Testis (tissue), 3 donors: ENCODE results near the gene GLCE. TPM values are rescaled to one million over a fixed set of nuclear protein-coding genes. Genes with fewer than 3 reads are reported as not detected.

Experiments
- DNase-seq: peaks from one replicate; pipeline ENCODE4 v3.0.0-alpha.2; 2019
- H3K27ac ChIP-seq, 2 donors: fragments of 200-600 bp; sonication (generic); one replicate each; pipeline ENCODE4 v1.5.1; 2019
- H3K27me3 ChIP-seq: fragments of 200-600 bp; sonication (generic); one replicate; pipeline ENCODE4 v1.5.1; 2019
- H3K36me3 ChIP-seq: fragments of 200-600 bp; sonication (generic); one replicate; pipeline ENCODE4 v1.5.1; 2017; ENCODE audit warnings: low read depth; ENCODE audit errors: missing control alignments
- H3K4me1 ChIP-seq: fragments of 200-600 bp; sonication (generic); one replicate; pipeline ENCODE4 v1.5.1; 2019
- H3K4me3 ChIP-seq, 2 donors: fragments of 200-600 bp; sonication (generic); one replicate each; pipeline ENCODE4 v1.5.1; 2017 to 2019
- H3K9me3 ChIP-seq: fragments of 200-600 bp; sonication (generic); one replicate; pipeline ENCODE4 v1.5.1; 2017
- CTCF ChIP-seq, 3 experiments: fragments of 450-650 bp in 2 of 3; fragments of 200-600 bp in 1 of 3; sonication (generic) in 1 of 3; IDR thresholded peaks; one replicate each; pipeline ENCODE4 v1.5.1; 2016 to 2019; ENCODE audit warnings: antibody characterized with exemption in 3 of 3, mild to moderate bottlenecking in 2 of 3, moderate library complexity in 1 of 3
- POLR2A ChIP-seq: fragments of 450-650 bp; IDR thresholded peaks from one replicate; pipeline ENCODE4 v1.6.1; 2017; ENCODE audit warnings: antibody characterized with exemption, mild to moderate bottlenecking, moderate library complexity
- WGBS, 2 donors: methylation state at CpG; one replicate each; pipeline ENCODE4 v1.1.5; 2018; 5-methylcytosine and 5-hydroxymethylcytosine counted together
- intact Hi-C: fragments of 100-400 bp; cut with DNase I; formaldehyde crosslinking; loops from one replicate; pipeline ENCODE4 v1.15.1; 2023; ENCODE audit warnings: low total_unique reads
- polyA plus RNA-seq: library from polyadenylated mRNA; stranded (reverse); fragments of 350-450 nt; fragmentation: Illumina TruSeq; extraction: RNeasy Lipid Tissue Mini Kit (QIAGEN cat#74804); gene quantifications from one replicate; pipeline ENCODE4 v1.2.3, GENCODE V29; 2014; ENCODE audit warnings: low read depth, low replicate concordance; ENCODE audit not compliant: insufficient read depth
- total RNA-seq, 2 donors: library from RNA; depleted of rRNA; stranded (reverse); fragments of >200 nt; gene quantifications; one replicate each; pipeline ENCODE4 v1.2.3, GENCODE V29; 2016

GLCE gene
- total and polyA plus RNA-seq, 3 donors from 2014 or later: 10.2 to 18.0 (median 15.5) TPM

- no peak for DNase-seq
Measured at GRCh38 chr15:69200832-69201745, 40.7 kb downstream of the GLCE start.

GRCh38 chr15:69206079-69206478 is 45.6 kb downstream of the GLCE start:
- Histone ChIP-seq H3K36me3 (no peaks in the 10 kb centered on the region), H3K27ac (no peak overlapping the region), H3K4me3 (no peak overlapping the region), H3K27me3 (no peaks in the 10 kb centered on the region), H3K9me3 (no peaks in the 10 kb centered on the region), H3K4me1 (no peaks in the 10 kb centered on the region)
- no peak for TF ChIP-seq POLR2A
- TF ChIP-seq CTCF (IDR thresholded peaks at IDR 0.05): no peak
- intact Hi-C loops: no loop called here
- WGBS, 2 donors: 55 to 68% methylated on average over 1 of the region's 1 CpG
- DNase-seq: no peak

More at GRCh38 chr15:69200832-69201745, 40.7 kb downstream of the GLCE start:
- intact Hi-C loops: no loop called here
- 62 to 72% methylated on average over 1 of the region's 1 CpG for WGBS, 2 donors
- no peak for TF ChIP-seq POLR2A
- no peak for TF ChIP-seq CTCF (IDR thresholded peaks at IDR 0.05)
- Histone ChIP-seq H3K27me3 (no peaks in the 10 kb centered on the region), H3K4me3 (no peak overlapping the region), H3K9me3 (no peaks in the 10 kb centered on the region), H3K27ac (no peak overlapping the region), H3K36me3 (no peaks in the 10 kb centered on the region), H3K4me1 (no peaks in the 10 kb centered on the region)

GRCh38 chr15:69209661-69210060 is 49.2 kb downstream of the GLCE start:
- no peaks in the 10 kb centered on the region for H3K4me1 ChIP-seq
- intact Hi-C loops: no loop called here
- no peak for TF ChIP-seq CTCF (IDR thresholded peaks at IDR 0.05)
- TF ChIP-seq POLR2A: no peak
- H3K27me3 ChIP-seq: no peaks in the 10 kb centered on the region
- H3K27ac ChIP-seq: no peak overlapping the region
- H3K4me3 ChIP-seq: no peak overlapping the region
- WGBS, 2 donors: 73 to 77% methylated on average over 1 of the region's 1 CpG
- H3K36me3 ChIP-seq: no peaks in the 10 kb centered on the region
- DNase-seq: no peak
- H3K9me3 ChIP-seq: no peaks in the 10 kb centered on the region

GRCh38 chr15:69210574-69210973 is 50.1 kb downstream of the GLCE start:
- no peak for DNase-seq
- no peak overlapping the region for H3K27ac ChIP-seq
- TF ChIP-seq POLR2A (no peak), CTCF (IDR thresholded peaks at IDR 0.05) (no peak)
- no peaks in the 10 kb centered on the region for H3K36me3 ChIP-seq
- H3K4me1 ChIP-seq: no peaks in the 10 kb centered on the region
- H3K4me3 ChIP-seq: no peak overlapping the region
- H3K27me3 ChIP-seq: no peaks in the 10 kb centered on the region
- no peaks in the 10 kb centered on the region for H3K9me3 ChIP-seq
- intact Hi-C loops: no loop called here

GRCh38 chr15:69213786-69214185 is 53.4 kb downstream of the GLCE start:
- no peaks in the 10 kb centered on the region for H3K4me1 ChIP-seq
- 59 to 61% methylated on average over 3 of the region's 3 CpGs for WGBS, 2 donors
- H3K4me3 ChIP-seq: no peak overlapping the region
- no peaks in the 10 kb centered on the region for H3K9me3 ChIP-seq
- TF ChIP-seq CTCF (IDR thresholded peaks at IDR 0.05) (no peak), POLR2A (no peak)
- no peaks in the 10 kb centered on the region for H3K36me3 ChIP-seq
- no peak for DNase-seq
- intact Hi-C loops: no loop called here
- no peaks in the 10 kb centered on the region for H3K27me3 ChIP-seq
- H3K27ac ChIP-seq: no peak overlapping the region
